Daoy (cell line): ENCODE measurements around the gene UMPS. TPM values are rescaled to one million over a fixed set of nuclear protein-coding genes. Genes with fewer than 3 reads are reported as not detected.

ENCODE experiments used
- total RNA-seq: library from RNA; depleted of rRNA; stranded (reverse); fragments of >200 nt; shearing (Covaris generic); gene quantifications from 2 replicates; pipeline ENCODE4 v1.2.3, GENCODE V29; 2014; rRNA removed

The UMPS gene
- total RNA-seq, 1 experiment from 2014 or later, result 94.6 TPM

Other genes with a start within 250 kb of the UMPS start
- 129 and 170 TPM in 2 replicates for gene ITGB5, start 156.9 kb downstream of the UMPS start, total RNA-seq
- 0.11 TPM in 1 of 2 replicates, not detected in the other for gene MUC13, start 204.3 kb downstream of the UMPS start, total RNA-seq